Stimulated activated naive CD4-positive, alpha-beta T cell (primary cell): ENCODE data around the gene ARHGAP45.

Experiments used
- DNase-seq, 6 experiments: peaks; one replicate each; lab custom pipeline; 2025; lab: John Stamatoyannopoulos, UW

The ARHGAP45 gene

GRCh38 chr19:1038978-1039645 is 27.9 kb upstream of the ARHGAP45 start:
- DNase-seq: peak in 4 of 6 experiments; percentile 28 to 54 (median 42)

GRCh38 chr19:1039646-1040475 is 27.1 kb upstream of the ARHGAP45 start, which contains the start of gene ABCA7:
Gene ABCA7, plus strand, starts transcription at chr19:1040107. Its CDS starts 1,255 bp downstream, at chr19:1041362.
- DNase-seq: peak; percentile 96 to 99 (median 97)

- peak; percentile 80 to 90 (median 86) for DNase-seq
Observed at GRCh38 chr19:1040476-1041271, 26.3 kb upstream of the ARHGAP45 start.

- DNase-seq: no peak
Observed at GRCh38 chr19:1041272-1041834, 25.6 kb upstream of the ARHGAP45 start.

GRCh38 chr19:1041835-1042685 is 24.9 kb upstream of the ARHGAP45 start:
- DNase-seq: no peak

- no peak for DNase-seq
Observed at GRCh38 chr19:1042689-1043511, 24.1 kb upstream of the ARHGAP45 start.

- peak; percentile 31 to 75 (median 64) for DNase-seq
Observed at GRCh38 chr19:1045247-1045603, 21.7 kb upstream of the ARHGAP45 start.

GRCh38 chr19:1046117-1046626 is 20.8 kb upstream of the ARHGAP45 start:
- DNase-seq: no peak

- no peak for DNase-seq
Observed at GRCh38 chr19:1046836-1047695, 19.9 kb upstream of the ARHGAP45 start.

- no peak for DNase-seq
Observed at GRCh38 chr19:1047696-1048147, 19.2 kb upstream of the ARHGAP45 start.

GRCh38 chr19:1049106-1049505 is 17.9 kb upstream of the ARHGAP45 start:
- DNase-seq: no peak

GRCh38 chr19:1049800-1050199 is 17.2 kb upstream of the ARHGAP45 start:
- no peak for DNase-seq

- DNase-seq: no peak
Observed at GRCh38 chr19:1050989-1051788, 15.8 kb upstream of the ARHGAP45 start.

GRCh38 chr19:1051791-1052190 is 15.2 kb upstream of the ARHGAP45 start:
- no peak for DNase-seq

- DNase-seq: no peak
Observed at GRCh38 chr19:1052349-1052975, 14.5 kb upstream of the ARHGAP45 start.

- DNase-seq: no peak
Observed at GRCh38 chr19:1053176-1054101, 13.5 kb upstream of the ARHGAP45 start.
